HG03442 (cell line): ENCODE data around the gene SOX10.

ENCODE experiments used
- ATAC-seq: cut with Tn5 transposase; IDR thresholded peaks from one replicate; pipeline ENCODE4 v1.9.1; 2021; ENCODE audit warnings: mild to moderate bottlenecking, moderate library complexity; ENCODE audit not compliant: unreplicated experiment

Gene SOX10

DNA sequence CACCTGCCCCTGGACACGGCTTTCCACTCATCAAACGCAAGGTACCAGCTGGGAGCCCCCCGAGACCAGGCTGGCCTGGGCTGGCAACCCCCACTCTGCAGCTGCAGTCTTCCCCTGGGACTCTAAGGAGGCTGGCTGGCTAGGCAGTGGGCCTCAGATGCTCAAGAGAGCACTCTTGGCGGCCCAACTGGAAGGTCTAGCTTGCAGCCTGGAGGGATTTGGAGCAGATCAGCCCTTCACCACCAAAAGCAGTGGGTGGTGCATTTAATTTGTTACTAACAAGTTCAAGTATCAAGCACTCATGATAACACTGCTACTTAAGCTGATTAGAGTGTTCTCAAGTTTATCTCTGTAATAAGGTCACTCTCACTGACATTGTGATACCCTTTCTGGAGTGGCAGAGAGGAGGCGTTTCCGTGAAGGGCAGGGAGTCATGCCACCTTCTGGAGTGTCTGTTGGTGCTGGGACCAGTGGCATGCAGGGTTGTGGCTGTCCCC is 52.4 kb downstream of the SOX10 start:
- no peak for ATAC-seq

DNA sequence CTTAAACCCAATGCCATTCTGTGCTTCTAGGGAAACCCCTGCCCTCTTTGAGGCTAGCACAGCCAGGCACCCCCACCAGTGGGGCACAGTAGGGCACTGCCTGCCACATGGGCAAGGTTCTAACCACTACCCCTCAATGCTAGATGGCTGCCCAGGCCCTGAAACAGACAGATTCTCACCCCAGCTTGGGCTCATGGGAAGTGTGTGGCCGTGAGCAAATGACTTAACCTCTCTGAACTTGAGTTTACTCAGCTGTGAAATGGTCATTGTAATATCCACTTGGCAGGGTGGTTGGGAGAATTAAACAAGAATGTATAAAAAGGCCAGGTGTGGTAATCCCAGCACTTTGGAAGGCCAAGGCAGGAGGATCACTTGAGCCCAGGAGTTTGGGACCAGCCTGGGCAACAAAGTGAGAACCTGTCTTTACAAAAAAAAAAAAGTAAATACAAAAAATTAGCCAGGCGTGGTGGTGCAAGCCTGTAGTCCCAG is 53.4 kb downstream of the SOX10 start:
- no peak for ATAC-seq

DNA sequence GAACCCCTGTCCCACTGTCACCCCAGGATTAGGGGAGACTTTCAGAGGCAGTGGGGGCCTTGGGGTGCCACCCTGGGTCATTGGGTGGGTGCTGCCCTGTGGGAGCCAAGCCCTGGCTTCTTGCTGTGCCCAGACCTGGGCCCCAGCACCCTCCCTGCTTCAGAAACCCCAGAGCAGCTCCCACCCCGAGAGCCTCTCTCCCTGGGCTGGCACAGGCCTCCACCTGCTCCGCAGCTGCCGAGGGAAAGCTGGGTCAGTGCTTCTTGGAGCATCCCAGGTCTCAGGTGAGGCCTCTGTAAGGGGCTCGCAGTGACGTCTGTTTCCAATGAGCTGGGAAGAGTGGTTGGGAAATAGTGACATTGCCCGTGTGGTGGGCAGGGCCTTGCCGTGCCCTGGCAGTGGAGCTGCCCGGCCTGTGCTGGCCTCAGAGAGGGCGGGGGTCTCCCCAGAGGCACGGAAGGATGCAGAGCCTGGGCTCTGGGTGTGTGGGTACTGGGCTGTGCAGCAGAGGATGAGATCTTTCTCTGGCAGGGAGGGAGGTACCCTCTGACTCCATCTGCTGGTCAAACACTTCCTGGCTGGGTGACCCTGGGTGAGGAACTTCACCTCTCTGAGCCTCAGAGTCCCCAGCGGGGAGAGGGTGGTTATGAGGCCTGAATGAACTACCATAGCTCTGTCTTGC is 53.9 kb downstream of the SOX10 start:
- ATAC-seq: no peak

DNA sequence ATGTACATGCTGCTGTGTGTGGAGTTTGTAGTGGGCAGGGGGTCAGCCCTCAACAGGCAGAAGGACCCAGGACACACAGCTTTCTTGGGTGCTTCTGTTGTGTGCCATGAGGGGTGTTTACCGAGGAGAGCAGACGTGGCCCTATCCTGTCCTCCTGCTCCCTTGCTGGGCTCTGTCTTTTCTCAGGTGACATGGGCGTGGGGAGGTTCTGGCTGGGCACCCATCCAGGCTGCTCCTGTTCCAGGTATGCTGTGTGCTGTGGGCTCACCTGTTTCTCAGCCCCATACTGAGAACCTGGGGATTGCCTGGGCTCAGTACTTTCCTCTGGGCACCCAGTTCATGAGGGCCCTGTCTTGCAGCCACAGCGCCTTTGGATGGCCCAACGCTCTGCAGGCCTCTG is 55.0 kb downstream of the SOX10 start:
- ATAC-seq: no peak

DNA sequence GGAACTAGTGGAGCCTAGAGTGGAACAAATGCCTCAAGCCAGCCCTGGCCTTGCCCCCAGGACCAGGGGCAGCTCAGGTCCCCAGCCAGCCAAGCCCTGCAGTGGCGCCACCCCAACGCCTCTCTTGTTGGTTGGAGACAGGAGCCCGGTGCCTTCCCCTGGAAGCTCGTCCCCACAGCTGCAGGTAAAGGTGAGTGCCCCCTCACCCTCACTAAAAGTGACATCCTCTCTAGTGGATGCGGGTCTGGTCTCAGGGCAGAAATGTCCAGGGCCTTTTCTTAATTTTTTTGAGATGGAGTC is 56.8 kb downstream of the SOX10 start:
- no peak for ATAC-seq

DNA sequence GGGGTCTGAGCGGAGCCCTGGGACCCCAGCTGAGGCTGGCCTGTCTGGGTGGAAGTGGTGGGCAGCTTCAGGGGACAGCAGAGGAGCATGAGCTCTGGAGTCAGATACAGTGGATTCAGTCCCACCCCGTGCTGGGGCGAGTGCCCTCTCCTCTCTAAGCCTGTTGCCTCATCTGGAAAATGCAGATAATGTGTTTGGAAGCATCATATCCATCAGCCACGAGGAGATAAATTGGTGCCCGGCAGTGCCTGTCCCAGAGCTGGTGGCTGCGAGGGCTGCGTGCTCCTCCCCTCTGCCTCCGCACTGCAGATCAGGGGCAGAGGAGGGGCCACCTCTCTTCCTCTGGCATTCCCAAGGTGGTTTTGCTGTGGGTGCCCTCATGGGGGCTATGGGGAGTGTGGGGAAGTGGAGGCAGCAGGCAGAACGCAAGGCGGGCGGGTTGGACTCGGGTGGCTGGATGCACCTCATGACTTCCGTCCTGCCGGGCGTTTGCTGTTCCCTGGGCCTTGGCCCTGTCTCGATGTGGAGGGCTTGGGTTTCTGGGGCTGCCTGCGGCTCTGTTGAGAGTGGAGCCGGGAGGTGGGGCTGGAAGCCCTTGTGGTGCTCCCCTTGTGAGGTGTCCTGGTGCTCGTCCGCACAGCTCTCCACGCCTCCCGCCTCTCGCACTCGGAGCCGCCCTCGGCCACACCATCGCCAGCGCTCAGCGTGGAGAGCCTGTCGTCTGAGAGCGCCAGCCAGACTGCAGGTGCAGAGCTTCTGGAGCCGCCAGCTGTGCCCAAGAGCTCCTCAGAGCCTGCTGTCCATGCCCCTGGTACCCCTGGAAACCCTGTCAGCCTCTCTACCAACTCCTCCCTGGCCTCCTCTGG is 57.4 kb downstream of the SOX10 start:
- no peak for ATAC-seq

DNA sequence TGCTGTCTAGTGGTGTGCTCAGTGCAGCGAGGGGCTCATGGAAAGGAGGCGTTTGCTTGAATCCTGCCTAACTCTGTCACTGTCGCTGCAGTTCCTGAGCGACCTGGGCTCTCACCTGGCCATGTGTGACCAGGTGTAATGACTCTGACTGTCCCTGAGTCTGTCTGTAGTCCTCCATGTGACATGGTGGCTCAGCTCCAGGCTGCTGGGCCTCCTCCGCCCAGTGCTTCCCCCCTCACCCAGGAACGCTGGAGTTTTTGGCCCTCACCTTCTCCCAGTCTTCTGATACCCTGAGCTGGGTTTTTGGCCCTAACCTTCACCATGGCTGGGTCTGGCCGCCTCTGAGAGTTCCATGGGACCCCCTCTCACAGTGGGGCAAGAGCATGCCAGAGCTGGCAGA is 58.0 kb downstream of the SOX10 start:
- ATAC-seq: no peak

DNA sequence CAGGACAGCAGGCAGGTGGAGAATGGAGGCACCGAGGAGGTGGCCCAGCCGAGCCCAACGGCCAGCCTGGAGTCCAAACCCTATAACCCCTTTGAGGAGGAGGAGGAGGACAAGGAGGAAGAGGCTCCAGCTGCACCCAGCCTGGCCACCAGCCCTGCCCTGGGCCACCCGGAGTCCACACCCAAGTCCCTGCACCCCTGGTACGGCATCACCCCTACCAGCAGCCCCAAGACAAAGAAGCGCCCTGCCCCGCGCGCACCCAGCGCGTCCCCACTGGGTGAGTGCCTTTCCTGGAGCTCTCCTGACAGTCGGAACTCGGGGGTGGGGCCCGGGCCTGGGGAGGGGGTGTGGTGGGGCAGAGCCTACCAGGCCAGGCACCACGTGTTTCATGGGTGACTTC is 58.6 kb downstream of the SOX10 start:
- no peak for ATAC-seq

DNA sequence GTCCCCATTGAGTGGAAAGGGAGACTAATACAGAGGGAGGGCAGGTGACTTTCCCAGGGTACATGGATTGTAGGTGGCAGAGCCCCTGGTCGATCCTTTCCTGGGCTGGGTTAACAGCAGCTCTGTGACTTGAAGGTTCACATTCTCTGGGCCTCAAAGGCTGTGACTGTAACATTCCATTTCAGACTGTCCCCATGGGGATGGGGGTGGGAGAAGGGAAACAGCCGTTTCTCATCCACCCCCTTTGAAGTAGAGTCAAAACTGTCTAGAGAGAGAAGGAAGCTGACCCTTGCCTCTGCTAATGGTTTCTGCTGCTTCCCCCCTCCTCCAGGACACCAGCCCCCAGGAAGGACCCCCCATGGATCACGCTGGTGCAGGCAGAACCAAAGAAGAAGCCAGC is 59.0 kb downstream of the SOX10 start:
- no peak for ATAC-seq

DNA sequence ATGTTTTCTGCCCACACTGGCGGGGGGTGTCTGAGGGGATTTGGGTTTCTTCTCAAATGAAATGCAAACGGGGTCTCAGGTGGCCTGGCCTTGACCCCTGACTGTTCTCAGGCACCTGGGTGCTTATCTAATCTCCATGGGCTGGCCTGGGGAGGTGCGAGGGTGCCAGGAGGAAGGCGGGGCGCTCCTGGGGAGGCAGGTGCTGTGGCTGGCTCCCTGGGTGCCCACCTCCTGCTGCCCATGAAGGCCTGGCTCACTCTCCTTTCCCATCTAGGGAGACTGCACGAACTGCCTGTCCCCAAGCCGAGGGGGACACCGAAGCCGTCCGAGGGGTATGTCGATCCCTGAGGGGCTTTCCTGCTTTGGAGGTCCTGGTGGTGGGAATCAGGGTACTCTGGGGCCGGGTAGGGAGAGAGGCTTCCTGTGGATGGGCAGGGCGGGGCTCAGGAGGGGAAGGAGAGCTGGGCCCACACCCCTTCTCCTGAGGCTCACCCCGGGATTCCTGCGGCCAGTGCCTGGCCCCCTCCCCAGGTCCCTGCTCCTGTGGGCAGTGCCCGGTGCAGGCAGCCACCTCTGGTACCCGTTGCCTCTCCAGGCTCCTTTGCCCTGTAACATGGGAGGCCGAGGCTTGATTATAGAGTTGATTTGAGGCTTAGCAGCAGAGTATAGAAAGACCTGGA is 59.8 kb downstream of the SOX10 start:
- no peak for ATAC-seq

DNA sequence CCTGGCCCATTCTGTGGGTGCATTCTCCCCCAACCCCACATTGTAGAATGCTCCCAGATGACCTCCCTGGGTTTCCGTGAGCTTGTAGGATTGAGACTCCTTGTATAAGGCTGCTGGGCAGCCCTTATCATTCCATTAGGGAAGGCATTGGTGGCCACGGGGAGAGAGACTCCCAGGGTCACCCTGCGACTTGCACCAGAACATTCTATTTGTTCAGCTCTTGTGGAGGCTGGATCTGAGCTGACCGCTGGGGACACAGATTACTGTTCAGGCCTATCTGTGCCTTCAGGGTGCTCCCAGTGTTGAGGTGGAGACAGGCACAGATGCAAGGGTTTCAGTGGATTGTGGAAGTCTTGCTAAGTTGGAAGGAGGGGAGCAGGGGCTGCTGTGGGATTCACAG is 60.4 kb downstream of the SOX10 start:
- ATAC-seq: no peak
